ENCODE measurements around the gene INTS3. TPM values are rescaled to one million over a fixed set of nuclear protein-coding genes. Genes with fewer than 3 reads are reported as not detected.

INTS3 gene
- total and polyA plus RNA-seq, 9 of the 15 experiments (the other 6 are each of a cell fraction or from before 2014, with no cell fraction given), result 6.3 to 24.1 (median 14.3) TPM

- no peak for TF ChIP-seq CTCFL (IDR thresholded peaks at IDR 0.05; ENCODE audit: borderline replicate concordance, insufficient read depth, low read depth, low read length, poor library complexity, severe bottlenecking)
- TF ChIP-seq E2F1 (CRISPR knock-in tag; IDR thresholded peaks at IDR 0.05), result no peak
- TF ChIP-seq L3MBTL2 (IDR thresholded peaks at IDR 0.05), result 0 out of 2 replicates have a peak, but pooled peaks have one; percentile 35
- TF ChIP-seq CTBP1 (IDR thresholded peaks at IDR 0.05; ENCODE audit: borderline replicate concordance), result peak; percentile 30; the same call in 1 of the 2 replicates
- TF ChIP-seq MAFF (IDR thresholded peaks at IDR 0.05; ENCODE audit: low read length), result no peak
- no peak for TF ChIP-seq BDP1 (IDR thresholded peaks at IDR 0.05; ENCODE audit: insufficient read depth, insufficient read length)
- TF ChIP-seq NKRF (IDR thresholded peaks at IDR 0.05; ENCODE audit: borderline replicate concordance), result no peak
These were observed 21.7 kb downstream of the INTS3 start (continued) for GRCh38 chr1:153749408-153750005.

Data from K562 (cell line).